ENCODE results near the gene NBPF4. TPM values are rescaled to one million over a fixed set of nuclear protein-coding genes. Genes with fewer than 3 reads are reported as not detected.
A peak's percentile ranks its signal among the peaks of the same experiment; 100 is the strongest.
"Not testable (repeated sequence)": the region's sequence is repeated elsewhere in the genome, so short reads cannot be mapped to it uniquely, and the experiment has no call there.

Gene NBPF4
- not detected in 2 replicates for total RNA-seq (2014; rRNA removed; shearing (Covaris generic))
- not detected in 2 replicates for polyA plus RNA-seq (2016; fragmentation: Nextera tagmentation; extraction: Ambion mirVana)
- long read RNA-seq: 0 reads

- ATAC-seq; H3K27me3 ChIP-seq (ENCODE audit: insufficient read depth); H3K36me3 Mint-ChIP-seq (ENCODE audit: low read depth); H3K27ac ChIP-seq (ENCODE audit: low read depth); H3K27ac Mint-ChIP-seq; H3F3A ChIP-seq (replicated peaks; ENCODE audit: low read depth); H3K79me2 ChIP-seq (replicated peaks; ENCODE audit: insufficient read depth); H3K27me3 Mint-ChIP-seq (ENCODE audit: insufficient read depth, low read depth, poor library complexity); H3K4me2 ChIP-seq; H3K9me3 Mint-ChIP-seq; DNase-seq (ENCODE audit: low spot score); H2AFZ ChIP-seq; H3K4me3 ChIP-seq; H3K9me2 ChIP-seq (ENCODE audit: insufficient read depth); H3K4me1 Mint-ChIP-seq; H3K36me3 ChIP-seq (ENCODE audit: insufficient read depth); H4K20me1 ChIP-seq (replicated peaks; ENCODE audit: insufficient read depth); H3K4me3 Mint-ChIP-seq; H3K4me1 ChIP-seq (ENCODE audit: insufficient read depth): not testable (repeated sequence)
Observed at GRCh38 chr1:108243976-108244375, at the start of gene NBPF4. Gene NBPF4 (minus strand): TSS chr1:108244076. CDS start chr1:108243761, 315 bp downstream.

GRCh38 chr1:108282528-108283257 is 38.8 kb upstream of the NBPF4 start:
- H3K36me3 Mint-ChIP-seq (ENCODE audit: low read depth); H3K9me3 Mint-ChIP-seq; ATAC-seq; H3K27ac Mint-ChIP-seq; H3K4me1 Mint-ChIP-seq; H3K79me2 ChIP-seq (replicated peaks; ENCODE audit: insufficient read depth); H3K9me2 ChIP-seq (ENCODE audit: insufficient read depth); H3K27me3 Mint-ChIP-seq (ENCODE audit: insufficient read depth, low read depth, poor library complexity); H3K27ac ChIP-seq (ENCODE audit: low read depth); H2AFZ ChIP-seq; H3K4me3 ChIP-seq; H3K4me2 ChIP-seq; H3K27me3 ChIP-seq (ENCODE audit: insufficient read depth); H3K4me1 ChIP-seq (ENCODE audit: insufficient read depth); H3F3A ChIP-seq (replicated peaks; ENCODE audit: low read depth); H3K4me3 Mint-ChIP-seq; H3K36me3 ChIP-seq (ENCODE audit: insufficient read depth); H4K20me1 ChIP-seq (replicated peaks; ENCODE audit: insufficient read depth); DNase-seq (ENCODE audit: low spot score): not testable (repeated sequence)

DNA sequence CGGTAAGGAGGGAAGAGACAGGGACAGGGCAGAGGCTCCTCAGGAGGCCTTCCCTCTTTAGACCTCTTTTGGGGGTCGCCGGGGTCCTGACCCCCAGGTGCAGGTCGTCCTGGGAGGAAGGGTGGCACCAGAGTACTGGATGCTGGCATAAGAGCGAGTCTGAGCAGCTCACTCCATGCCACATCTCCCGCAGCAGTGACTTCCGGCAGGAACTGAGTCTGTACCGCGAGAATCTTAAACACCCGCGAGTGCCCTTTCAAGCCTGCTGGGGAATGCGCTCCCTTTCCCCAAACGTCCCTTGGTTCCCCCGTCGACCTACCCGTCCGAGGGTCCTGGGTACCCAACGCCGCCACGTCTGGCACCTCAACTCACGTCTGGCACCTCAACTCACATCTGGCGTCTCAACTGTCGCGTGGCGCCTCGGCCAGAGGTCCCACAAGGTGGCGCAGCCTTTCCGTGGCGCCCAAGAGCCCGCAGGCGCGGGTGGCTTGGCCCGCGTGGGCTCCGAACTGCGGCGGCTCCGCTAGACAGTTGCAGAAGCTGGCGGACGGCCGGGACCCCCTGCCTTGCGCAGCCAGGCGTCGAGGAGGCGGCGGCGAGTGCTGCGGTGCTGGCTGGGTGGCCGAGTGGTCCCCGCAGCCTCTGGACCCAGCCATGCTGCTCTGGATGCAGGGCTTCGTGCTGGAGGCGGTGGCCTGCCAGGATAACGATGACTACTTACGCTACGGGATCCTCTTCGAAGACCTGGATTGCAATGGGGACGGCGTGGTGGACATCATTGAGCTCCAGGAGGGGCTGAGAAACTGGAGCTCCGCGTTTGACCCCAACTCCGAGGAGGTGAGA is 28.8 kb upstream of the NBPF4 start:
- H3K27ac Mint-ChIP-seq; H4K20me1 ChIP-seq (replicated peaks; ENCODE audit: insufficient read depth); H3K36me3 Mint-ChIP-seq (ENCODE audit: low read depth); H3K27ac ChIP-seq (ENCODE audit: low read depth); H3K36me3 ChIP-seq (ENCODE audit: insufficient read depth); H3K4me1 Mint-ChIP-seq; H3K27me3 ChIP-seq (ENCODE audit: insufficient read depth); H3K4me2 ChIP-seq; H2AFZ ChIP-seq; H3K79me2 ChIP-seq (replicated peaks; ENCODE audit: insufficient read depth); H3K4me3 ChIP-seq; H3K9me3 Mint-ChIP-seq; H3K9me2 ChIP-seq (ENCODE audit: insufficient read depth); H3K4me1 ChIP-seq (ENCODE audit: insufficient read depth); DNase-seq (ENCODE audit: low spot score); H3F3A ChIP-seq (replicated peaks; ENCODE audit: low read depth); H3K4me3 Mint-ChIP-seq; H3K27me3 Mint-ChIP-seq (ENCODE audit: insufficient read depth, low read depth, poor library complexity): not testable (repeated sequence)
- peak; percentile 89 for ATAC-seq

GRCh38 chr1:108267097-108267496 is 23.2 kb upstream of the NBPF4 start:
- ATAC-seq; H3K79me2 ChIP-seq (replicated peaks; ENCODE audit: insufficient read depth); H3F3A ChIP-seq (replicated peaks; ENCODE audit: low read depth); H2AFZ ChIP-seq; H4K20me1 ChIP-seq (replicated peaks; ENCODE audit: insufficient read depth); H3K27ac Mint-ChIP-seq; H3K27ac ChIP-seq (ENCODE audit: low read depth); DNase-seq (ENCODE audit: low spot score); H3K4me1 ChIP-seq (ENCODE audit: insufficient read depth); H3K4me3 ChIP-seq; H3K9me3 Mint-ChIP-seq; H3K4me2 ChIP-seq; H3K36me3 Mint-ChIP-seq (ENCODE audit: low read depth); H3K27me3 Mint-ChIP-seq (ENCODE audit: insufficient read depth, low read depth, poor library complexity); H3K4me3 Mint-ChIP-seq; H3K9me2 ChIP-seq (ENCODE audit: insufficient read depth); H3K36me3 ChIP-seq (ENCODE audit: insufficient read depth); H3K27me3 ChIP-seq (ENCODE audit: insufficient read depth); H3K4me1 Mint-ChIP-seq: not testable (repeated sequence)

GRCh38 chr1:108261967-108262366 is 18.1 kb upstream of the NBPF4 start:
- H3K36me3 Mint-ChIP-seq (ENCODE audit: low read depth); H3K79me2 ChIP-seq (replicated peaks; ENCODE audit: insufficient read depth); H4K20me1 ChIP-seq (replicated peaks; ENCODE audit: insufficient read depth); H3K27me3 Mint-ChIP-seq (ENCODE audit: insufficient read depth, low read depth, poor library complexity); H3K4me2 ChIP-seq; H3K4me1 ChIP-seq (ENCODE audit: insufficient read depth); H3K9me2 ChIP-seq (ENCODE audit: insufficient read depth); H3K27ac Mint-ChIP-seq; H3K27me3 ChIP-seq (ENCODE audit: insufficient read depth); H3K4me3 Mint-ChIP-seq; DNase-seq (ENCODE audit: low spot score); H3K9me3 Mint-ChIP-seq; H3K4me3 ChIP-seq; H3K4me1 Mint-ChIP-seq; H3F3A ChIP-seq (replicated peaks; ENCODE audit: low read depth); H3K36me3 ChIP-seq (ENCODE audit: insufficient read depth); H2AFZ ChIP-seq; H3K27ac ChIP-seq (ENCODE audit: low read depth): not testable (repeated sequence)
- peak; percentile 57 for ATAC-seq

GRCh38 chr1:108261519-108261918 is 17.6 kb upstream of the NBPF4 start:
- not testable (repeated sequence) for H3K4me2 ChIP-seq; H3K9me2 ChIP-seq (ENCODE audit: insufficient read depth); H3K4me3 Mint-ChIP-seq; H3K27ac Mint-ChIP-seq; H3K4me1 ChIP-seq (ENCODE audit: insufficient read depth); H3K36me3 Mint-ChIP-seq (ENCODE audit: low read depth); H3K27me3 Mint-ChIP-seq (ENCODE audit: insufficient read depth, low read depth, poor library complexity); DNase-seq (ENCODE audit: low spot score); H3K27ac ChIP-seq (ENCODE audit: low read depth); H3K4me1 Mint-ChIP-seq; H3K4me3 ChIP-seq; H3K79me2 ChIP-seq (replicated peaks; ENCODE audit: insufficient read depth); H4K20me1 ChIP-seq (replicated peaks; ENCODE audit: insufficient read depth); H3K36me3 ChIP-seq (ENCODE audit: insufficient read depth); H3K9me3 Mint-ChIP-seq; H3K27me3 ChIP-seq (ENCODE audit: insufficient read depth); H2AFZ ChIP-seq; H3F3A ChIP-seq (replicated peaks; ENCODE audit: low read depth)
- ATAC-seq: peak; percentile 44
